ENCODE results near the gene TIMM17A.
A peak's percentile ranks its signal among the peaks of the same experiment; 100 is the strongest.
"Not testable (repeated sequence)": the region's sequence is repeated elsewhere in the genome, so short reads cannot be mapped to it uniquely, and the experiment has no call there.

TIMM17A gene

DNA sequence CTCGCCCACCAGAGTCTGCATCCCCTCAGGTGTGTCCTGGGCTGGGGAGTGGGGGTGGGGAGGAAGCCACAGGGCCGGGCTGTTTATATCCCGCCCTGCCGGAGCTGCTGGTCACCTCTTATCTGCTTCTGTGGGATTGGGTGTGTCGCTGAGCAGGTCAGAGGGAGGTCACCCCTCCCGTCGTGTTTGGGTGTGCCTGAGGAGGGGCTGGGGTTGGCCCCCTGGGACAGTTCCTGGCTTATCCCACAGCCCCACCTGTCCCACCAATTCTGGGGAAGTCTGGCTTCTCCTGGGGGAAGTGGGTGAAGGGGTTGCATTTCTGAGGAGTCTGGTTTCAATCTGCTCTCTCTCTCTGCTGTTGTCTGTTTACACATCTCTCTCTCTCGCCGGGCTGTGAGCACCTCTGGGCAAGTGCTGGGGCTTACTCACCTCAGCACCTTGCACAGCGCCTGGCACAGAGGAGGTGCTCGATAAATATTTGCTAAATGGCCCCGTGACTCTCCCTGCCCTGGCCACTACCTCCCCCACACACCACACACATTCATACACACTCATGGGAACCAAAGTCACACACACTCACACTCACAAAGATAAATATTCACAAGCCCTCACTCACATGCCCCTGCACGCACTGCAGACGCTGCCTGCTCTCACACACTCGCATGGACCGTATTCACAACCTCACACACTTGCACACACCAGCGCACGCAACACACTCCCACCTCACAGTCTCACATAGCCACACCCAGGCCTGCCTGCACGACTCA lies 63.3 kb downstream of the TIMM17A start:
- Histone ChIP-seq H3K9me3 (no peaks in the 10 kb centered on the region), H4K20me1 (no peaks in the 10 kb centered on the region), H3K4me3 (no peak overlapping the region), H3K9ac (no peak overlapping the region), H3K27me3 (no peaks in the 10 kb centered on the region), H3K4me1 (peaks cover 17% of the 10 kb centered on the region), H3K27ac (0 out of 2 replicates have a peak overlapping the region, but pooled peaks have one; percentile 16), H3K36me3 (no peaks in the 10 kb centered on the region), H3K4me2 (peak overlapping the region; percentile 38)
- no peak for TF ChIP-seq Cebpa-rat (IDR thresholded peaks at IDR 0.05)

GRCh38 chr1:202019235-202019558 lies 63.9 kb downstream of the TIMM17A start:
- not testable (repeated sequence) for H3K9ac ChIP-seq, H3K27ac ChIP-seq, H3K36me3 ChIP-seq, H3K9me3 ChIP-seq, H3K4me3 ChIP-seq, H3K27me3 ChIP-seq, H4K20me1 ChIP-seq
- Histone ChIP-seq H3K4me2 (peak overlapping the region; percentile 38), H3K4me1 (peaks cover 17% of the 10 kb centered on the region)

All from BLaER1 (cell line).